NB4 (cell line): ENCODE measurements around the gene ANKRD26.

Experiments
- DNase-seq: peaks from one replicate; pipeline ENCODE4 v3.0.0; 2010; ENCODE audit warnings: low read depth
- H3K4me3 ChIP-seq: one replicate; pipeline ENCODE4 v1.5.1; 2011; ENCODE audit warnings: mild to moderate bottlenecking, low read depth, low read length, moderate library complexity
- CTCF ChIP-seq: IDR thresholded peaks from one replicate; pipeline ENCODE4 v1.5.1; 2012; ENCODE audit warnings: low read depth, low read length
- MYC ChIP-seq: IDR thresholded peaks from 2 replicates; pipeline ENCODE4 v1.6.1; 2011; ENCODE audit warnings: low read depth, low read length
- POLR2A ChIP-seq: IDR thresholded peaks from 2 replicates; pipeline ENCODE4 v1.6.1; 2011; ENCODE audit warnings: mild to moderate bottlenecking; ENCODE audit not compliant: insufficient read length; ENCODE audit errors: extremely low read depth
- TF ChIP-seq, protein P1 (sequence below): IDR thresholded peaks from 2 replicates; pipeline ENCODE4 v1.6.1; 2011; ENCODE audit warnings: low read depth, low read length

ANKRD26 gene

GRCh38 chr10:27041196-27041595 lies 59.1 kb downstream of the ANKRD26 start:
- TF ChIP-seq POLR2A (no peak), MYC (no peak)
- TF ChIP-seq, protein P1, sequence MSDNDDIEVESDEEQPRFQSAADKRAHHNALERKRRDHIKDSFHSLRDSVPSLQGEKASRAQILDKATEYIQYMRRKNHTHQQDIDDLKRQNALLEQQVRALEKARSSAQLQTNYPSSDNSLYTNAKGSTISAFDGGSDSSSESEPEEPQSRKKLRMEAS: no peak
- no peak for DNase-seq
- no peak overlapping the region for H3K4me3 ChIP-seq

- H3K4me3 ChIP-seq: no peak overlapping the region
- TF ChIP-seq CTCF: no peak
- TF ChIP-seq, protein P1: no peak
- TF ChIP-seq MYC: no peak
- TF ChIP-seq POLR2A: no peak
- DNase-seq: no peak
Measured at GRCh38 chr10:27038168-27038567, 62.1 kb downstream of the ANKRD26 start.

- DNase-seq: no peak
- H3K4me3 ChIP-seq: no peak overlapping the region
- TF ChIP-seq, protein P1: no peak
- no peak for TF ChIP-seq CTCF
- TF ChIP-seq POLR2A: no peak
- TF ChIP-seq MYC: no peak
Measured at GRCh38 chr10:27035163-27035562, 65.1 kb downstream of the ANKRD26 start.

- H3K4me3 ChIP-seq: no peak overlapping the region
- TF ChIP-seq CTCF: no peak
- TF ChIP-seq MYC: no peak
- no peak for TF ChIP-seq POLR2A
- TF ChIP-seq, protein P1: no peak
- no peak for DNase-seq
Measured at GRCh38 chr10:27030060-27030459, 70.2 kb downstream of the ANKRD26 start.

DNA sequence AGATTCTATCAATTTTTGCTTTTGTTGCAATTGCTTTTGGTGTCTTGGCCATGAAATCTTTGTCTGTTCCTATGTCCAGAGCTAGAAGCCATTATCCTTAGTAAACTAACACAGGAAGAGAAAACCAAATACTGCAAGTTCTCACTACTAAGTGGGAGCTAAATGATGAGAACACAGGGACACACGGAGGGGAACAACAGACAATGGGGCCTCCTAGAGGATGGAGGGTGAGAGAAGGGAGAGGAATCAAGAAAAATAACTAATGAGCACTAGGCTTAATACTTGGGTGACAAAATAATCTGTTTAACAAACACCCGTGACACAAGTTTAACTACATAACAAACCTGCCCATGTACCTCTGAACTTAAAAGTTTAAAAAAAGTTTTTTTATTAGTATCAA lies 78.2 kb downstream of the ANKRD26 start:
- TF ChIP-seq POLR2A (no peak), CTCF (no peak), MYC (no peak)
- TF ChIP-seq, protein P1: no peak
- H3K4me3 ChIP-seq: no peak overlapping the region
- DNase-seq: no peak

GRCh38 chr10:27020243-27020642 lies 80.1 kb downstream of the ANKRD26 start:
- no peak overlapping the region for H3K4me3 ChIP-seq

More at GRCh38 chr10:27020243-27020642, 80.1 kb downstream of the ANKRD26 start:
- DNase-seq: no peak
- TF ChIP-seq MYC (no peak), POLR2A (no peak), CTCF (no peak)
- TF ChIP-seq, protein P1: no peak
